Kidney epithelial cell (primary cell): ENCODE data around the gene ST6GALNAC3. TPM values are rescaled to one million over a fixed set of nuclear protein-coding genes. Genes with fewer than 3 reads are reported as not detected.

ENCODE experiments used
- DNase-seq: peaks from one replicate; pipeline ENCODE4 v3.0.0-alpha.2; 2010; ENCODE audit warnings: low read depth
- H3K27me3 ChIP-seq: 2 replicates; pipeline ENCODE4 v1.6.0; 2011; ENCODE audit warnings: low read length; ENCODE audit not compliant: control insufficient read depth, insufficient read depth
- H3K36me3 ChIP-seq: 2 replicates; pipeline ENCODE4 v1.5.1; 2011; ENCODE audit warnings: low read length; ENCODE audit not compliant: control insufficient read depth, insufficient read depth
- H3K4me3 ChIP-seq: 2 replicates; pipeline ENCODE4 v1.5.1; 2011; ENCODE audit warnings: low read depth, mild to moderate bottlenecking, control low read depth, low read length
- CTCF ChIP-seq: IDR thresholded peaks from 2 replicates; pipeline ENCODE4 v1.5.1; 2011; ENCODE audit warnings: mild to moderate bottlenecking, moderate library complexity, low read length, control low read depth, inconsistent platforms; ENCODE audit not compliant: insufficient read depth, poor library complexity, severe bottlenecking
- total RNA-seq: library from RNA; depleted of rRNA; stranded (reverse); fragments of >200 nt; gene quantifications from 2 replicates; pipeline ENCODE4 v1.2.3, GENCODE V29; 2015

ST6GALNAC3 gene
- total RNA-seq, 1 donor from 2014 or later = 4.1 TPM

DNA sequence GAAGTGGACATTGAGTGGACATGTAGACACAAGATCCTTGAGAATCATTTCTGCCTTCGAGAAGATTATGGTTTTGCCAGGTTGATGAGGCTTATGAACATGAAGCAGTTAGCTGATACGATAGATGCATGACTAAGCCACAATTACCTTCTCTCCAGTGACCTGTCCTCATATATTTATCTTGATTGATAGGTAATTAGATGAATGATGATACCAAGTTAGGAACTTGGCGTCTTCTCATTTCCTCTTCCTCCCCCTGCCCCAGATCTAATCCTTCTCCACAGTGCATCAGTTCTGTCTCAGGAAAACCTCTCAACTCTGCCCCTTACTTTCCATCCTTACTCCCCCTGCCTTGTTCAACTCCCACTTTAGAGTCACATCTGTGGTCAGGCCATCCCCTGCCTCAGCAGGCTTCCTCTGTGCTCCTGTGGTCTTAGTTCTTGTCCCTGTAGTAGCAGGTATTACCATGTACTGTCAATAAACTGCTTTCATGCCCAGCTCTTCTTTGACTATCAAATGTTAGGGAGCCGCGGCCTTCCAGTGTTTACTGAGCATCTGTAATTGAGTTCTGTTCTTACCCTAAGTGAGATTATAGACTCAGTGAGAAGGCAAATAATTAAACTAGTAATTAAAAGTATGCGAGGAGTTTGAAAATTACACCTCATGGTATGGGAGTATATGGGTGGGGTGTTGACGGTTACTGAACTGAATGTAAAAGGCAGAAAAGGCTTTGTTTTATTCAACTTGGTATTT lies 5.1 kb downstream of the ST6GALNAC3 start:
- no peaks in the 10 kb centered on the region for H3K36me3 ChIP-seq
- TF ChIP-seq CTCF = no peak

DNA sequence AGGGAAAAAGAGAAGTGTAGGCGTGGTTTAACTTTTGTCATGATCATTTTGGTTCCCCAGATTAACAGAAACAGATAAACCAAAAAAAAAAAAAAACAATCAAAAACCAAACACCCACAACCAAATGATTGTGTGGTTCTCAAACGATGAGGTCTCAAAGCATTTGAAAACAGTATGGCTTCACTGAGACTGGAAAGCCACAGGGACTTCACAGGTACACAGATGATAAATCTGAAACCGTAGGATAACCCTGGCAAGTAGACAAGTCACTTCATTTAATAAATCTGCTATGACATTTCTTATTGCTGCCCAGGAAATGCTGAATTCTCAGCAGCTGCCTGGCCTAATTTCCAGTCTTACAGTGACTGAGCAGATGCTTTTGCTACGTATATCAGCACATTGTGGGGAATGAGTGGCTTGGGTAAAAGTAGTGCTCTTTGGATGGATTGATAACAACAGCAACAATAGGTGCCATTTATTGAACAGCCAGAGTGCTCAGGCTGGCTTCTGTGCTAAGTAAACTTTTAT lies 6.1 kb downstream of the ST6GALNAC3 start:
- no peaks in the 10 kb centered on the region for H3K27me3 ChIP-seq
- no peak for TF ChIP-seq CTCF
- H3K36me3 ChIP-seq = no peaks in the 10 kb centered on the region
- no peak for DNase-seq
- no peak overlapping the region for H3K4me3 ChIP-seq

More for the DNA sequence above, 5.1 kb downstream of the ST6GALNAC3 start:
- no peak for DNase-seq
- Histone ChIP-seq H3K27me3 (no peaks in the 10 kb centered on the region), H3K4me3 (no peak overlapping the region)

- DNase-seq = no peak
- Histone ChIP-seq H3K27me3 (no peaks in the 10 kb centered on the region), H3K36me3 (no peaks in the 10 kb centered on the region), H3K4me3 (no peak overlapping the region)
- no peak for TF ChIP-seq CTCF
Observed at GRCh38 chr1:76082062-76082461, 7.5 kb downstream of the ST6GALNAC3 start.

GRCh38 chr1:76083189-76083588 lies 8.6 kb downstream of the ST6GALNAC3 start:
- no peaks in the 10 kb centered on the region for H3K27me3 ChIP-seq
- no peak overlapping the region for H3K4me3 ChIP-seq
- H3K36me3 ChIP-seq = no peaks in the 10 kb centered on the region
- TF ChIP-seq CTCF = no peak
- DNase-seq = no peak

DNA sequence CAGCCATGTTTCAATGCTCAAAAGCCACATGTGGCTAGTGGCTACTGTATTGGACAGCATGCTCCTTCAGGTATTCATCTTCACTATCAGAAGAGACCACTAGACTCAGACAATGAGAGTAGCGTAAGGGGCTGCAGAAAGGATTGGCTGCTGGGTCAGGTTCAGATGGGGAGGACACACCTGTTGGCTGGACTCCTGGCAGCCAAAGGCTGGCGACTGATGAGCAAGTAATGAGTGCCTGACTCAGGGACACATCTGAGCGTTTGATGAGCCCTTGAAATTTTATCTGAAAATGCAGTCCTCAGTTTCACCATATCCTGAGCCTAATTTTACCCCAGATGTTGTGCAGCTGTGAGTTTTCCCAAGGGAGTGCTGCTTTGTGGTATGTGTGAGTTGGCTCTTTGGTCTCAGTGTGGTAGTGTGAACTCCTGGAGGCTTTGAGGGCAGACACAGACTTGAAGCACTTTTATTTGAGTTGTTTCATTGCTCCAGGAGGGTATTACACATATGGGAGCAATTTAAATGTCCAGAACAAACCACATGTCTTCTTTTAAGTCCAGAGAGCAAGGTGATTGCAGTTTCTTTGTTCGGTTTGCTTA lies 9.6 kb downstream of the ST6GALNAC3 start:
- DNase-seq = no peak
- Histone ChIP-seq H3K4me3 (no peak overlapping the region), H3K36me3 (no peaks in the 10 kb centered on the region), H3K27me3 (no peaks in the 10 kb centered on the region)
- TF ChIP-seq CTCF = no peak
